A549 (cell line): Measurements from ENCODE around the gene COX14.

Experiments
- BHLHE40 ChIP-seq: IDR thresholded peaks from 2 replicates; pipeline ENCODE4 v1.6.1; 2012; ENCODE audit warnings: low read depth, low read length, inconsistent platforms
- CBX2 ChIP-seq: fragments of 200-600 bp; sonication (generic); IDR thresholded peaks from 2 replicates; pipeline ENCODE4 v1.6.1; 2016; ENCODE audit warnings: low read depth, mild to moderate bottlenecking, borderline replicate concordance
- CTCF ChIP-seq: fragments of >200 bp; sonication (Bioruptor Twin); formaldehyde crosslinking; IDR thresholded peaks from 3 replicates; pipeline ENCODE4 v1.5.1; 2016
- EHMT2 ChIP-seq: fragments of 200-600 bp; sonication (generic); IDR thresholded peaks from 2 replicates; pipeline ENCODE4 v1.6.1; 2016; ENCODE audit warnings: antibody characterized with exemption, low read depth, mild to moderate bottlenecking, moderate library complexity
- EP300 ChIP-seq, 2 experiments: fragments of >200 bp; sonication (Bioruptor Twin); formaldehyde crosslinking; IDR thresholded peaks; 2 replicates in 1 of 2; 3 replicates in 1 of 2; pipeline ENCODE4 v1.6.1; 2016 to 2017
- NFE2L2 ChIP-seq: fragments of 150-350 bp; conservative IDR thresholded peaks from 2 replicates; pipeline ENCODE4 v1.6.1; 2014; ENCODE audit warnings: low read length
- NR3C1 ChIP-seq: fragments of >200 bp; sonication (Bioruptor Twin); formaldehyde crosslinking; IDR thresholded peaks from 3 replicates; pipeline ENCODE4 v1.6.1; 2017
- PBX3 ChIP-seq: IDR thresholded peaks from 2 replicates; pipeline ENCODE4 v1.6.1; 2012
- POLR2A ChIP-seq: IDR thresholded peaks from 2 replicates; pipeline ENCODE4 v1.6.1; 2012; ENCODE audit warnings: mild to moderate bottlenecking, low read length
- RFX5 ChIP-seq: fragments of 450-650 bp; IDR thresholded peaks from 2 replicates; pipeline ENCODE4 v1.7.1; 2014; ENCODE audit warnings: antibody characterized with exemption, mild to moderate bottlenecking, moderate library complexity
- SMC3 ChIP-seq: fragments of >200 bp; sonication (Bioruptor Twin); formaldehyde crosslinking; IDR thresholded peaks from 3 replicates; pipeline ENCODE4 v1.6.1; 2018; ENCODE audit warnings: inconsistent platforms
- SREBF2 ChIP-seq: fragments of 450-650 bp; IDR thresholded peaks from 2 replicates; pipeline ENCODE4 v1.6.1; 2014; ENCODE audit warnings: mild to moderate bottlenecking, moderate library complexity
- ZFP36 ChIP-seq: fragments of 450-650 bp; IDR thresholded peaks from 2 replicates; pipeline ENCODE4 v1.6.1; 2014; ENCODE audit warnings: borderline replicate concordance; ENCODE audit not compliant: partially characterized antibody
- ZSCAN20 ChIP-seq: fragments of 250-450 bp; sonication (Bioruptor Pico); IDR thresholded peaks from 2 replicates; pipeline ENCODE4 v1.8.0; 2022; ENCODE audit warnings: mild to moderate bottlenecking, moderate library complexity

- TF ChIP-seq EHMT2 = no peak
- TF ChIP-seq CBX2 = no peak
- TF ChIP-seq POLR2A = no peak
- TF ChIP-seq CTCF = no peak
- no peak for TF ChIP-seq BHLHE40
- no peak for TF ChIP-seq ZSCAN20 (CRISPR knock-in tag)
- TF ChIP-seq SMC3 = no peak
- TF ChIP-seq RFX5 = no peak
- no peak for TF ChIP-seq SREBF2
- TF ChIP-seq NFE2L2 = no peak
- TF ChIP-seq EP300 (IDR thresholded peaks at IDR 0.05) = no peak
- no peak for TF ChIP-seq ZFP36
- no peak for TF ChIP-seq NR3C1
- TF ChIP-seq PBX3 = no peak
These were observed 11.5 kb upstream of the COX14 start for GRCh38 chr12:50100561-50100960.
